NCI-H187 (cell line): Measurements from ENCODE around the gene EFNA2.
A peak's percentile ranks its signal among the peaks of the same experiment; 100 is the strongest.

Experiments used
- DNase-seq, 2 experiments: peaks; one replicate each; lab custom pipeline; 2025; lab: John Stamatoyannopoulos, UW

The EFNA2 gene

DNA sequence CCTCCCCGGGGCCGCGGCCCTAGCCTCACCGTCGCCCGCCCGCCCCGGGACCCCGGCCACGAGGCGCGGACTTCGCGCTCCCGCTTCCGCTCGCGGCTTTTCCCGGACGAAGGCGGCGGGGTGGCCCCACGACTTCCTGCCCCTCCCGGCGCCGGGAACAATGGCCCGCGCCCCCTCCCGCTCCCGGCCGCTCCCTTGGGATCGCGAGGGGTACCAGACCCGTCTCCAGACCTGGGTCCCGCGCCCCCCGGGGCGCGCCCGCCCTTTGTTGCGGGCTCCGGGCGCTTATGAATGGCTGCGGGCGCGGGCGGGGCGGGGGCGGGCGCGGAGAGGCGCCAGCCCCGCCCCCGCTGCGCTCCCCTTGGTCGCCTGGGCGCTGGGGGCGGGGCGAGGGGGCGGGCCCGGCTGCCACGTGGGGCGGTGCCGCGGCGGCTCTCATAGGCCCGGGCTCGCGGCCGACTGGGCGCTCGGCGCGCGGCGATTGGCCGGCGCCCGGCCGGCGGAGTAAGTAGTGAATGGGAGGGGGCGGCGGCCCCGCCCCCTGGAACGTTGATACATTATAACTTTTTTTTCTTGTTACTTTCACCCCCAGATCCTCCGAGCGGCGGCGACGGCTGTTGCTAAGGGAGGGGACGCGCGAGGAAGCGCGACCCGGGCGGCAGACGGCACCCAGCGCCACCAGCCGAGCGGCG, 36.2 kb upstream of the EFNA2 start:
- DNase-seq = peak; percentile 91 to 96

DNA sequence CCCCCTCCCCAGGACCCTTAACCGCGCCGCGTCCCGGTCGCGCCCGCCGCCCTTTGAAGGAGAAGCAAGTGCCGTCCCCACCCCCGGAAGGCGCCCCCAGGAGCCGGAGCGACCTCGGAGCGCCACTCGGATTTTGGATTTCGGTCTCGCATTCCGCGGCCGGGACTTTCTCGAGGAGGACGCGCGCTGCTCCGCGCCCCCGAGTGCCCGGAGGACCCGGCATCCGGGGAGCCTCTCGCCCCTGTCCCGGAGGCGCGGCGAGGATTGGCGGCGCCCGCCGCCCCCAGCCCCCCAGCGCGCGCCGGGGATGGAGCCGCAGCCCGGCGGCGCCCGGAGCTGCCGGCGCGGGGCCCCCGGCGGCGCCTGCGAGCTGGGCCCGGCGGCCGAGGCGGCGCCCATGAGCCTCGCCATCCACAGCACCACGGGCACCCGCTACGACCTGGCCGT, 35.7 kb upstream of the EFNA2 start:
- DNase-seq = no peak

- DNase-seq = peak in 1 of 2 experiments; percentile 58
These were observed 35.0 kb upstream of the EFNA2 start for GRCh38 chr19:1250437-1251260.

- no peak for DNase-seq
These were observed 34.1 kb upstream of the EFNA2 start for GRCh38 chr19:1251330-1252220.

- DNase-seq = no peak
These were observed 33.4 kb upstream of the EFNA2 start for GRCh38 chr19:1252221-1252820.

DNA sequence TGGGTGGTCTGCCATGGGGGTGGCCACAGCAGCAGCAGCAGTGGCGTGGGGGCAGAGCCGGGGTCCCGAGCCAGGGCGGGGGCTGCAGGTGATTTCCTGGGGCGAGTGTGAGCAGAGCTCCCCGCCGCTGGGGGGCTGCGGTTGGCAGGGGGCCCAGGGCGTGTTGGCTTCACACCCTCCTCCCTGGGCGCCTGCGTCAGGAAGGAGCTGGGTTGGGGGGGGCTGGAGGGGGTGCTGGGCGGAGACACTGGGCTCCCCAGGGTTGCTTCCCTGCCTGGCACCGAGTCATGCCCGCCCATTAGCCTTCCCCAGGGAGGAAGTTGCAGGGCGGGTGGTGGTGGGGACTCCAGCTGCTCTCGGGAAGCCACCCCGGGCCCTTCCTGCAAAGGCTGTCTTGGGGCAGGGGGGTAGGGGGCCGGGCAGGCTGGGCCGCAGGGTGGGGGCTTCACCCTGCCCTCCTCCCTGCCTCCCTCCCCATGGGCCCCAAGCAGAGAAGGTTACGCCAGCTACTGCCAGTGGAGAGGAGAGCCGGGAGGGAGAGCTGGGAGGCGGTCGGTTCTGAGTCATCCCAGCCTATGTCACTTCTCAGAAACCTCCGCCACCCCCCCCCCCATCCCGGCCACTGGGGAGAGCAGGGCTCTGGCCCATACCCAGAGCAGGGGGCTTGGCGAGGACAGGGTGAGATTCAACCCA, 32.7 kb upstream of the EFNA2 start:
- no peak for DNase-seq

DNA sequence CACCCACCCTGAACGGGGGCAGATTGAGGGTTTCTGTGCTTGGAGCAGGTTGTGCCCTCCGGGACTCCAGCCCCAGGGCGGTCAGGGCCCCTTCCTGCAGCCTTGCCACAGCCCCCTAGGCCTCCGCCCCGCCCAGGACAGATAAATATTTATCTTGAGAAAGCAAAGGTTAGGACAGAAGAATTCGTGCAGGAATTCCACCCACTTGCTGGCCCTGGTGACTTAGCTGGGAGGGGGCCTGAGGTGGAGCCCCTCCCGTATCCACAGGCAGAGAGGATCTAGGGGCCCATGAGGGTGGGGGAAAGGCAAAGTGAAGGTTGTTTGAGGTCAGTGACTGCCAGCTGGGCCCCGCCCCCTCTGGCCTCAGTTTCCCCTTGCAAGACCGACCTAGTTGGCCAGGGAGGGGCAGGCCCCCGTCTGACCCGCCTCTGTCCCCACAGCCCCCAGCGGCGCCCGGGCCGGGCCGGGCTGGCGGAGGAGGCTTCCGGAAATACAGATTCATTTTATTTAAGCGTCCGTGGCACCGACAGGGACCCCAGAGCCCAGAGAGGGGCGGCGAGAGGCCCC, 32.1 kb upstream of the EFNA2 start:
- DNase-seq = no peak

- DNase-seq = no peak
These were observed 31.6 kb upstream of the EFNA2 start for GRCh38 chr19:1254081-1254527.

DNA sequence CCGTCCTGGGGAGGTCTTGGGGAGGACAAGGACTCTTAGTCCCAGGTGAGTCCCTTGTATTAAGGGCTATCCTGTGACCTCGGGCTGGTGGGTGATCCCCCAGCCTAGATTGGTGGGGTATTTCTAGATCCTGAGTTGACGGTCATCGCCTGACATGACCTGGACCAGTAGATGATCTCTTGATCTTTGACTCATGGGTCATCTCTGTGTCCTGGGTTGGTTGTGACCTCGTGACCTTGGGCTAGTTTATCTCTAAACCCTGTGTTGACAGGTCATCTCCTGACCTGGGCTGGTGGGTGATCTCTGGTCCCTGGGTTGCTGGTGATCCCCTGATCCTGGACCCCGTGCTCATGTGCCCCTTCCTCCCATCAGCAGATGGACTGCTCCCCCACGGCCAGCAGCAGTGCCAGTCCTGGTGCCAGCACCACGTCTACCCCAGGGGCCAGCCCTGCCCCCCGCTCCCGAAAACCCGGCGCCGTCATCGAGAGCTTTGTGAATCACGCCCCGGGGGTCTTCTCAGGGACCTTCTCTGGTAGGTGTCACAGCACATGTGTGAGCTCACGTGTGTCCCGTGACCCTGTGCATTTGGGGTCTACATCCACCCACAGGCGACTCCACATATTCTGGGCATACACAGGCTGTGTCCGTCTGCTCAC, 31.0 kb upstream of the EFNA2 start:
- no peak for DNase-seq

GRCh38 chr19:1255186-1256161, 30.2 kb upstream of the EFNA2 start:
- no peak for DNase-seq

GRCh38 chr19:1256646-1257474, 28.8 kb upstream of the EFNA2 start:
- no peak for DNase-seq

DNA sequence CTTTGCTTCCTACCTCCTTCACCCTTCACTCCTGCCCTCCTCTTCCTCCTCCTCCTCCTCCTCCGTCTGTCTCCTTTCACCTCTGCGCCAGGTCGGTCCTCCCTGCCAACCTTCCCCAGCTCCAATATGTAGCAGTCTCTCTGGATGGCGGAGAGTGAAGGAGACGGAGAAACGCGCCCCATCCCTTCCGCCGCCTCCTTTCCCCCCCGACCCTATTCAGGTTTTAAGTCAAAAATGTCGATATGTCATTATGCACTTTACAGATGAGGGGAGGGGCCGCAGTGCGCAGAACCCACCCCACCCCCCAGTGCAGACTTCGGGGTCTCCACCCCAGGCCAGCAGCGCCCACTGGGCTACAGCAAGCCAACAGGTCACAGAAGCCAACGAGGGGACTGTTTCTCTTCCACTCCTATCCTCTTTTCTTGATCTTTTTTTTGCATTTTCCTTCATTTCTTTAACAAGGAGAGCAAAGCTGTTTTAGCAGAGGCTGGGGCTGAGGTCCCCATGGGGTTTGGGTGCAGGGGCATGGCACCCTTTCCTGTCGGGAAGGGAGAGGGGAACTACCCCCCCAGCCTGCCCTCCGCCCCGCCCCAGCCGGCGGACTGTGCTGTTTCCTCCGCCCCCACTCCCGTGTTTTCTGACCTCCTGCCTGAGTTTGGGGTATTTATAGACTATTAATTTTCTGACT, 28.1 kb upstream of the EFNA2 start:
- no peak for DNase-seq

- no peak for DNase-seq
These were observed 27.5 kb upstream of the EFNA2 start for GRCh38 chr19:1258163-1258492.

- no peak for DNase-seq
These were observed 26.9 kb upstream of the EFNA2 start for GRCh38 chr19:1258707-1259205.

DNA sequence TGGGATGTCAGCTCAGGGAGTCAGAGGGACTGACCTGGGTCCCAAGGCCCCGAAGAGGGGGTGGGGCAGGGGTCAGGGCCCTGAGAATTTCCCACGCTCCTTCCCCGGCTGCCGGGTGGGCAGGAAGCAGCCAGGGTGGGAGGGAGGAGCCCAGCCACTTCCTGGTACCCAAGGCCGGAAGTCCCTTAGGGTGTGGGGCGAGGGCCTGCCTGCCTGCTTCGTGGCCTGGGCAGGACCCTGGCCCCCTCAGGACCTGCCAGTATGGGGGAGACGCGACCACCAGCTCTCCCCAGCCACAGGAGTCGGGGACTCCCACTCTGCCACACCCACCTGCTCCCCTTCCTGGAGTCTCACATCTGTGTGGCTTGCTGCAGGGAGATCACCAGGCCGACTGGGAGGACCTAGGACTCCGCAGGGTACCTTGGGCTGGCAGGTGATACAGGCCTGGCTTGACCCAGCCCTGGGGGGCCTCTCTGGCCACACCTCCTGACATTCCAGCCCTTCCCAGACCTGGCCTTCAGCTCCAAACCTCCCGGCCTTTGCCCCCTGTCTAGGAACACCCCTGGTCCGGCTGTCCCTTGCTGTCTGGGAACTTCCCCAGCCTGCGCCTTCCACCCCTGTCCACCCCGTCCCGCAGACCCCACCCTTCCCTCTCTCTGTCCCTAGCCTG, 26.3 kb upstream of the EFNA2 start:
- no peak for DNase-seq

DNA sequence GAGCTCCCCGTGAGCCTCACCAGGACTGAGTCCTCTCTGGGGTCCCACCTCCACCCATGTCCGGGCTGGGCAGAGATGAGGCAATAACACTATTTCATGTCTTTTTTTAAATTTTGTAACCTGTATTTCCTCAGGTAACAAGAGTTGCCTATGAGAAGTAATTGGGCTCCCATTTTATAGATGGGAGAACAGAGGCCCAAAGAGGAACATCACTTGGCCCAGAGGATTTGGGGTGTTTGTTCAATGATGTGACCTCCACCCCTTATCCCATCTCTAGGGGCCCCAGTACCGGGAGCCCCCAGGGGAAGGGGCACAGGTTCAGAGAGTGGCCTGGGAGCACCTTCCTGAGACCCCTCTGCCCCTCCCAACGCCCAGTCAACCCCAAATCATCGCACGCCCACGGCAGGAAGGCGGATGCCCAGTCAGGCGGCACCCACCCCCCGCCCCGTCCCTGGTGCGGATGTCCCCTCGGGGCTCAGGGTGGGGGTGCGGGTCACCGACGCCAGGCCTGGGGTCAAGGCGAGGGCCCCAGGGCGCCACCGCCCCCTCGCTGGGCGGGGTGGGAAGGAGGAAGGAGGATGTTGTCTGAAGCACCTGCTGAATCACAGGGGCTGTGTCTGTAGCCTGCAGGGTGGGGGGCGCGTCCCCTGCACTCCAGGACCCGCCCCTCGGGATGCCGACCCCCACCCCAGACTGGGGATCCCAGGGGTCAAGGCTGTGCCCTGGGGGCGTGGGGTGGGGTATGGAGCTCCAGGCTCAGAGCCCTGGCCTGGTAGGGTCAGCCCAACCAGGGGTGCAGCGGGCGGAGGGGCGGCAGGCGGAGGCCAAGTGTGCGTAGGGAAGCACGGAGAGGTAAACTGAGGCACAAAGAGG, 25.6 kb upstream of the EFNA2 start:
- no peak for DNase-seq
